ENCODE results near the gene TNNT3. TPM values are rescaled to one million over a fixed set of nuclear protein-coding genes. Genes with fewer than 3 reads are reported as not detected.
A peak's percentile ranks its signal among the peaks of the same experiment; 100 is the strongest.

Gene TNNT3
- total RNA-seq, 4 donors from 2014 or later: 4.4 to 8.6 (median 6.1) TPM

DNA sequence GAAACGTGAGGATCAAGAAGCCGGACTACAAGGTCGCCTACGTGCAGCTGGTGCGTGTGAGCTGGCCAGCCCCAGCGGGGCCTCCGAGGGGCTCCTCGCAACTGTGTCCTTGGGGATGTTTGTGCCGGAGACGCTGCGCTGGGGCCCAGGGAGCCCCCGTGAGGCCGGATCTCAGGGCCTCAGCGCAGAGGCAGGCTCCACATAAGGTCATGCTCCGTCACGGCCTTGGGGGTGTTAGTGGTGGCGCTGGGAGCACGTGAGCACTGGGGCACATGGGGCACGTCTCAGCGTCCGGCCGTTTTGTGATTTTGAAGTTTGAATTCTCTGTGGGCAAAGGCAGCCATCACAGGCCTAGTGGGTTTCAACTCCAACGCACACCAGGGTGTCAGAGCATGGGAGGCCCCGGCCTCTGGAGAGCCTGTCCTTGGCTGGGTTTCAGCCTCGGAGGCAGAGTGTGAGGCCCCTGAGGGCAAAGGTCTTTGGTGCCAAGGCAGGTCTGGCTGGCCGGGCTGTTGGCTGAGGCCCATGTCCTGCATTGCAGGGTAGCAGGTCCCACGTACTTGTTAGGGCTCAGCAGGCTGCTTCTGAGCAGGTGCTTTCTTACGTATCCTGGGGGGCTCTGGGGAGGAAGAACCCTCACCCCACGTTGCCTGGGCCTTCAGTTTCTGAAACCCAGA is 33.4 kb downstream of the TNNT3 start:
- Histone ChIP-seq H3K27ac (no peak overlapping the region), H3K27me3 (no peaks in the 10 kb centered on the region), H3K36me3 (no peaks in the 10 kb centered on the region), H3K4me1 (no peaks in the 10 kb centered on the region), H3K4me3 (no peak overlapping the region), H3K9me3 (no peaks in the 10 kb centered on the region)
- no peak for DNase-seq (ENCODE audit: low spot score in 2 of 2)
- no peak for TF ChIP-seq POLR2A (IDR thresholded peaks at IDR 0.05)
- TF ChIP-seq, protein P1, sequence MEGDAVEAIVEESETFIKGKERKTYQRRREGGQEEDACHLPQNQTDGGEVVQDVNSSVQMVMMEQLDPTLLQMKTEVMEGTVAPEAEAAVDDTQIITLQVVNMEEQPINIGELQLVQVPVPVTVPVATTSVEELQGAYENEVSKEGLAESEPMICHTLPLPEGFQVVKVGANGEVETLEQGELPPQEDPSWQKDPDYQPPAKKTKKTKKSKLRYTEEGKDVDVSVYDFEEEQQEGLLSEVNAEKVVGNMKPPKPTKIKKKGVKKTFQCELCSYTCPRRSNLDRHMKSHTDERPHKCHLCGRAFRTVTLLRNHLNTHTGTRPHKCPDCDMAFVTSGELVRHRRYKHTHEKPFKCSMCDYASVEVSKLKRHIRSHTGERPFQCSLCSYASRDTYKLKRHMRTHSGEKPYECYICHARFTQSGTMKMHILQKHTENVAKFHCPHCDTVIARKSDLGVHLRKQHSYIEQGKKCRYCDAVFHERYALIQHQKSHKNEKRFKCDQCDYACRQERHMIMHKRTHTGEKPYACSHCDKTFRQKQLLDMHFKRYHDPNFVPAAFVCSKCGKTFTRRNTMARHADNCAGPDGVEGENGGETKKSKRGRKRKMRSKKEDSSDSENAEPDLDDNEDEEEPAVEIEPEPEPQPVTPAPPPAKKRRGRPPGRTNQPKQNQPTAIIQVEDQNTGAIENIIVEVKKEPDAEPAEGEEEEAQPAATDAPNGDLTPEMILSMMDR (IDR thresholded peaks at IDR 0.05): no peak
- no peak for TF ChIP-seq EP300 (IDR thresholded peaks at IDR 0.05)
- no CpG with 5 or more reads among the region's 29 CpGs for WGBS, 2 donors

DNA sequence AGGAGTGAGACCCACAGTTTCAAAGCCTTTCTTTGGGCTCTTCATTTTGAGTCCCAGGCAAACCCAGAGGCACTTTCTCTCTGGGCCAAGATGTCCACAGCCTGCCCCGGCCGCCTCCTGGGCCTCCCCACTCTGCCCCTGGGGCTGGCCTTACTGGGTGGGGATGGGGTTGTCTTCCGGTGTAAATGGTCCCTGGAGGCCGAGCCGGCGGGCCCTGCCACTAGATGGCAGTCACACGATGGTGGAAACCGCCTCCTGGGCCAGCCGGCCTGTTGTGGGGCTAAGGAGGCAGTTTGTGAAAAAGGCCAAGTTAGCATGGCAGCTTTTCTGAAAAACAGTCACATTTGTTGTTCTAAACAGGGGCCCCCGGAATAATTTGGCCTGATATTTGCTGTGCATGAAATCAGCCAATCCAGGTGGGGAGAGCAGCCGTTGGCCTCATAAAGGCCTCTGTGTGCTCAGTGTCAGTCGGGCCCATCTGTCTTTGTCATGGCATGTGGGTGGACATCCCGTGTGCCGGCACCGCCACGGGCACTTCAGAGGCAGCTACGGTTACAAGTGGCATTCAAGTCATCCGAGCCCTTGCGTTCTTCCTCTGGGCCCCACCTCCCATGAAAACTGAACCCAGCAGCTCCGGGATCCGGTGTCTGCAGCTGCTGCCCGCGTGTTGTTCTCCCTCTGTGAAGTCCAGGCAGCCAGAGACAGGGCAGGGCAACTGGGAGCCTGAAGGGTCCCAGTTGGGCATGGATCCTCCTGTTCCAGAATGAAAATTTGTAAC is 34.2 kb downstream of the TNNT3 start:
- H3K4me3 ChIP-seq: no peak overlapping the region
- no peaks in the 10 kb centered on the region for H3K27me3 ChIP-seq
- H3K9me3 ChIP-seq: no peaks in the 10 kb centered on the region
- WGBS, 2 donors: no CpG with 5 or more reads among the region's 23 CpGs
- TF ChIP-seq POLR2A (IDR thresholded peaks at IDR 0.05): no peak
- TF ChIP-seq, protein P1 (IDR thresholded peaks at IDR 0.05): peak in 3 of 5 experiments; percentile 20 to 24 (median 23)
- peak in 1 of 2 donors; percentile 11 for DNase-seq (ENCODE audit: low spot score in 2 of 2)
- H3K36me3 ChIP-seq: no peaks in the 10 kb centered on the region
- H3K27ac ChIP-seq: no peak overlapping the region
- H3K4me1 ChIP-seq: no peaks in the 10 kb centered on the region

DNA sequence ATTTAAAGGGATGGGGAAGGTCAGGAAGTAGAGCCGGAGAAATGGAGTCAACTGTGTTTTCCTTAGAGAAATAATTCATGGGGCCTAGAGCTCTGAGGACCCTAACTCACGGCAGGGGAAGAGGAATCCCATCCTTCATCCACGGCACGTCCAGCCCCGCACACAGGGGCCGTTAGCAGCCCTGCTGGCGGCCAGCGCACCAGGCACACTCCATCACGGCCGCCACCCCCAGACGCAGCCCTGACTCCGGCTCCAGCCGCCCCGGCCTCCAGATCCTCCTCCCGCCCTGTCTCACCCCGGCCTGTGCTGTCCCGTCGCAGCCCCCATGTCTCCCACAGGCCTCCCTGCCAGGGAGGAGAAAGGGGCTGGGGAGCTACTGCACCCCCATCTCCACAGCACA is 38.9 kb downstream of the TNNT3 start:
- no peaks in the 10 kb centered on the region for H3K27me3 ChIP-seq
- no peaks in the 10 kb centered on the region for H3K9me3 ChIP-seq
- no CpG with 5 or more reads among the region's 18 CpGs for WGBS, 2 donors
- no peak overlapping the region for H3K4me3 ChIP-seq
- H3K4me1 ChIP-seq: no peaks in the 10 kb centered on the region
- no peak overlapping the region for H3K27ac ChIP-seq
- H3K36me3 ChIP-seq: no peaks in the 10 kb centered on the region
- TF ChIP-seq POLR2A (IDR thresholded peaks at IDR 0.05): no peak
- TF ChIP-seq, protein P1 (IDR thresholded peaks at IDR 0.05): no peak
- TF ChIP-seq EP300 (IDR thresholded peaks at IDR 0.05): no peak
- no peak for DNase-seq (ENCODE audit: low spot score in 2 of 2)

DNA sequence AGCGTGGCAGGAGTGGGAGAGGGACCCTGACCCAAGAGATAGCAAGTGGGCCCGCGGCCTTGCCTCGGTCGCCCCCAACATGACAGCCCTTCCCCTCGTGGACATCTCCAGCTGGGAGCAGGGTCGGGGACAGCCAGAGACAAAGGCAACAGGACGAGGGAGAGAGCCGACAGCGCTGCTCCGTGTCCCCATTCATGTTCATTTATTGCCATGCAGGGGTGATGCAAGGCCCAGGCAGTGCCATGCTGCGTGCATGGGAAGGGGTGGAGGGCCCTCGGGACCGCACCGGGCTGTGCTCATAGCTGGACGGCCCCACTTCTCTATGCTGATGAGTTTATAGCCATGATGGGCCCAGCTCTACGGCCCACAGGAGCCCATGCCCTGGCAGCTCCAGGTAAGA is 40.3 kb downstream of the TNNT3 start:
- no peaks in the 10 kb centered on the region for H3K27me3 ChIP-seq
- no peaks in the 10 kb centered on the region for H3K36me3 ChIP-seq
- TF ChIP-seq POLR2A (IDR thresholded peaks at IDR 0.05): no peak
- TF ChIP-seq, protein P1 (IDR thresholded peaks at IDR 0.05): no peak
- no peak for TF ChIP-seq EP300 (IDR thresholded peaks at IDR 0.05)
- H3K27ac ChIP-seq: no peak overlapping the region
- no peaks in the 10 kb centered on the region for H3K9me3 ChIP-seq
- DNase-seq (ENCODE audit: low spot score in 2 of 2): no peak
- H3K4me1 ChIP-seq: no peaks in the 10 kb centered on the region
- no CpG with 5 or more reads among the region's 17 CpGs for WGBS, 2 donors
- H3K4me3 ChIP-seq: no peak overlapping the region

DNA sequence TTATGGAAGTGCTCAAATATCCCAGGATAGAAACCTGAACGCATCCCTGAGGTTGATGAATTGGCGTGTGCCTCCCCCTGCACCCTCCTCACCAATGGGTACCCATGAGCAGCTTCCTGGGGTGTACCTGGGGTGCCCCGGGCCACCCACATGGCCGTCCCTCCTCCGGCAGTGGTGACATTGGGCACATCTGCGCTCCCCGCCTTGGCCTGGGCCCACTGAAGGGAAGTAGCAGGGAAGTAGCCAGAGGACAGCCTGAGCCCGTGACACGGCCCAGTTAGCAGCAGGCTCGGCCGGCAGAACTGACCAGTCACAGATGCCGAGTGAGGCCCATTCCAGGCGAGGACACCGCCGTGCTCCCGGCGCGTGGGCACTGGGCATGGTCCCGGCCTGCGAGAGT is 44.4 kb downstream of the TNNT3 start:
- TF ChIP-seq, protein P1 (IDR thresholded peaks at IDR 0.05): no peak
- no peak for TF ChIP-seq POLR2A (IDR thresholded peaks at IDR 0.05)
- TF ChIP-seq EP300 (IDR thresholded peaks at IDR 0.05): no peak
- DNase-seq (ENCODE audit: low spot score in 2 of 2): no peak
- no peak overlapping the region for H3K27ac ChIP-seq
- no peaks in the 10 kb centered on the region for H3K4me1 ChIP-seq
- H3K4me3 ChIP-seq: no peak overlapping the region
- H3K9me3 ChIP-seq: no peaks in the 10 kb centered on the region
- no peaks in the 10 kb centered on the region for H3K36me3 ChIP-seq
- WGBS, 2 donors: no CpG with 5 or more reads among the region's 20 CpGs
- no peaks in the 10 kb centered on the region for H3K27me3 ChIP-seq
